Upper lobe of left lung (tissue), 6 donors: ENCODE data around the gene THSD7A. TPM values are rescaled to one million over a fixed set of nuclear protein-coding genes. Genes with fewer than 3 reads are reported as not detected.

ENCODE experiments used
- ATAC-seq, 2 donors: fragments of 200-7000 bp; cut with Tn5 transposase; one replicate each; pipeline ENCODE4 v1.9.1; 2022; ENCODE audit warnings: mild to moderate bottlenecking in 2 of 2, moderate library complexity in 2 of 2; ENCODE audit not compliant: low FRiP score in 2 of 2
- DNase-seq, 2 donors: peaks; one replicate each; pipeline ENCODE4 v3.0.0-alpha.2; 2019 to 2020
- H3K27ac ChIP-seq, 4 donors: fragments of 200-600 bp; sonication (generic); one replicate each; pipeline ENCODE4 v1.5.1; 2016 to 2019
- H3K27me3 ChIP-seq, 4 donors: fragments of 200-600 bp; sonication (generic); one replicate each; pipeline ENCODE4 v1.5.1; 2017 to 2019
- H3K36me3 ChIP-seq, 4 donors: fragments of 200-600 bp; sonication (generic); one replicate each; pipeline ENCODE4 v1.5.1; 2016 to 2019
- H3K4me1 ChIP-seq, 4 donors: fragments of 200-600 bp; sonication (generic); one replicate each; pipeline ENCODE4 v1.5.1; 2018 to 2019
- H3K4me3 ChIP-seq, 4 donors: fragments of 200-600 bp; sonication (generic); one replicate each; pipeline ENCODE4 v1.5.1; 2017 to 2019; ENCODE audit warnings: mild to moderate bottlenecking in 2 of 4, moderate library complexity in 1 of 4
- H3K9me3 ChIP-seq, 4 donors: fragments of 200-600 bp; sonication (generic); one replicate each; pipeline ENCODE4 v1.5.1; 2018 to 2019
- EP300 ChIP-seq, 4 donors: sonication (generic); formaldehyde crosslinking; IDR thresholded peaks; one replicate each; pipeline ENCODE4 v1.5.1; 2017; ENCODE audit warnings: antibody characterized with exemption in 4 of 4, control low read depth in 2 of 4
- POLR2A ChIP-seq, 4 donors: fragments of 450-650 bp; IDR thresholded peaks; one replicate each; pipeline ENCODE4 v1.5.1; 2016 to 2017; ENCODE audit warnings: antibody characterized with exemption in 4 of 4, mild to moderate bottlenecking in 2 of 4
- POLR2AphosphoS5 ChIP-seq, 2 donors: sonication (generic); formaldehyde crosslinking; IDR thresholded peaks; one replicate each; pipeline ENCODE4 v1.5.1; 2017; ENCODE audit warnings: antibody characterized with exemption in 2 of 2
- WGBS, 2 donors: methylation state at CpG; one replicate each; pipeline ENCODE4 v1.1.5; 2017 to 2018; 5-methylcytosine and 5-hydroxymethylcytosine counted together
- total RNA-seq, 6 donors: library from RNA; depleted of rRNA in 4 of 6; stranded (reverse); fragments of >200 nt in 4 of 6; gene quantifications; one replicate each; pipeline versions ENCODE4 v1.1.0 to v1.2.1, GENCODE V29; 2016 to 2021
- TF ChIP-seq, protein P1 (sequence below), 6 experiments: fragments of 450-650 bp in 4 of 6; fragments of 200-600 bp in 2 of 6; sonication (generic) in 2 of 6; IDR thresholded peaks; one replicate each; pipeline ENCODE4 v1.5.1; 2016 to 2019; ENCODE audit warnings: antibody characterized with exemption in 6 of 6
- donor health status: DM: no; HTN: no; CAD: no; lungs with moderate emphysema.
- donor health status: DM: no; HTN: yes; CAD: no; lungs with severe emphysema.

The THSD7A gene
- total RNA-seq, 6 donors from 2014 or later, result 5.1 to 15.7 (median 7.0) TPM

DNA sequence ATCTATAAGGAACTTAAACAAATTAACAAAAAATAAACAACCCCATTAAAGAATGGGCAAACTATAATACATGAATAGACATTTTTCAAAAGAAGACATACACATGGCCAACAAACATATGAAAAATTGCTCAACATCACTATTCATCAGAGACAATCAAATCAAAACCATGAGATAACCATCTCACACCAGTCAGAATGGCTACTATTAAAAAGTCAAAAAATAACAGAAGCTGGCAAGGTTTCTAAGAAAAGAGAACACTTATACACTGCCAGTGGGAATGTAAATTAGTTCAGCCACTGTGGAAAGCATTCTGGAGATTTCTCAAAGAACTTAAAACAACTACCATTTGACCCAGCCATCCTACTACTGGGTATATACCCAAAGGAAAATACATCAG, 280.5 kb downstream of the THSD7A start:
- no peaks in the 10 kb centered on the region for H3K4me1 ChIP-seq
- H3K27me3 ChIP-seq, result no peaks in the 10 kb centered on the region
- H3K27ac ChIP-seq, result no peak overlapping the region
- no peaks in the 10 kb centered on the region for H3K36me3 ChIP-seq
- no peaks in the 10 kb centered on the region for H3K9me3 ChIP-seq
- no peak for TF ChIP-seq POLR2AphosphoS5 (IDR thresholded peaks at IDR 0.05)
- no peak for TF ChIP-seq EP300 (IDR thresholded peaks at IDR 0.05)
- TF ChIP-seq, protein P1, sequence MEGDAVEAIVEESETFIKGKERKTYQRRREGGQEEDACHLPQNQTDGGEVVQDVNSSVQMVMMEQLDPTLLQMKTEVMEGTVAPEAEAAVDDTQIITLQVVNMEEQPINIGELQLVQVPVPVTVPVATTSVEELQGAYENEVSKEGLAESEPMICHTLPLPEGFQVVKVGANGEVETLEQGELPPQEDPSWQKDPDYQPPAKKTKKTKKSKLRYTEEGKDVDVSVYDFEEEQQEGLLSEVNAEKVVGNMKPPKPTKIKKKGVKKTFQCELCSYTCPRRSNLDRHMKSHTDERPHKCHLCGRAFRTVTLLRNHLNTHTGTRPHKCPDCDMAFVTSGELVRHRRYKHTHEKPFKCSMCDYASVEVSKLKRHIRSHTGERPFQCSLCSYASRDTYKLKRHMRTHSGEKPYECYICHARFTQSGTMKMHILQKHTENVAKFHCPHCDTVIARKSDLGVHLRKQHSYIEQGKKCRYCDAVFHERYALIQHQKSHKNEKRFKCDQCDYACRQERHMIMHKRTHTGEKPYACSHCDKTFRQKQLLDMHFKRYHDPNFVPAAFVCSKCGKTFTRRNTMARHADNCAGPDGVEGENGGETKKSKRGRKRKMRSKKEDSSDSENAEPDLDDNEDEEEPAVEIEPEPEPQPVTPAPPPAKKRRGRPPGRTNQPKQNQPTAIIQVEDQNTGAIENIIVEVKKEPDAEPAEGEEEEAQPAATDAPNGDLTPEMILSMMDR (IDR thresholded peaks at IDR 0.05), result no peak
- no peak for TF ChIP-seq POLR2A (IDR thresholded peaks at IDR 0.05)
- ATAC-seq (no peak), DNase-seq (no peak)
- no peak overlapping the region for H3K4me3 ChIP-seq

DNA sequence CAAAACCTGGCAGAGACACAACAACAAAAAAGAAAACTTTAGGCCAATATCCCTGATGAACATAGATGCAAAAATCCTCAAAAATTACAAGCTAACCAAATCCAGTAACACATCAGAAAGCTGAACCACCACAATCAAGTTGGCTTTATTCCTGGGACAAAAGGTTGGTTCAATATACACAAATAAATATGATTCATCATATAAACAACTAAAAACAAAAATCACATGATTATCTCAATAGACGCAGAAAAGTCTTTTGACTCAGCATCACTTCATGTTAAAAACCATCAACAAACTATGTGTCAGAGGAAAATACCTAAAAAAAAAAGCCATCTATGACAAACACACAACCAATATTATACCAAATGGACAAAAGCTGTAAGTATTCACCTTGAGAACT, 283.5 kb downstream of the THSD7A start:
- Histone ChIP-seq H3K9me3 (no peaks in the 10 kb centered on the region), H3K27ac (no peak overlapping the region), H3K36me3 (no peaks in the 10 kb centered on the region), H3K4me3 (no peak overlapping the region), H3K4me1 (no peaks in the 10 kb centered on the region), H3K27me3 (no peaks in the 10 kb centered on the region)
- DNase-seq (no peak), ATAC-seq (no peak)
- WGBS, 2 donors, result 33 to 40% methylated on average over 1 of the region's 1 CpG
- no peak for TF ChIP-seq POLR2A (IDR thresholded peaks at IDR 0.05)
- TF ChIP-seq EP300 (IDR thresholded peaks at IDR 0.05), result no peak
- no peak for TF ChIP-seq POLR2AphosphoS5 (IDR thresholded peaks at IDR 0.05)
- TF ChIP-seq, protein P1 (IDR thresholded peaks at IDR 0.05), result no peak

DNA sequence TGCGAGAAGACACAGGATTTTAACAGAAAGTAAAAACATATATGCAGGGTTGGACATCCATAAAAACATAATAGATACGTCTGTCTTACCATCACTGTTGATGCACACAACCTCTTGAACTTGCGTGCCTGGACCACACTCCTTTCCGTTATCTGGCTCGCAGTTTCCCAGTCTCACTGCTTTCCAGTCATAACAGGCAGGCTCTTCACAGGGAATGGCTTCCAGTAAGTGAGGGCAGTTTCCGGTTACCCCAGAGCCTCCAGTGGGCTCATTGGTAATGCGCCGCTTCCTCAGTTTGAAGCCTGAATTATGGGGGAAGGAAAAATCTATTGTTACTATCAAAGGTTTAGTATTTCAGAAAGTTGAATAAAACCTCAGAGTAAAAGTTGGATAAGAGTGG, 290.7 kb downstream of the THSD7A start:
- TF ChIP-seq POLR2AphosphoS5 (IDR thresholded peaks at IDR 0.05) (no peak), POLR2A (IDR thresholded peaks at IDR 0.05) (no peak), EP300 (IDR thresholded peaks at IDR 0.05) (no peak)
- TF ChIP-seq, protein P1 (IDR thresholded peaks at IDR 0.05), result no peak
- Histone ChIP-seq H3K27ac (no peak overlapping the region), H3K27me3 (no peaks in the 10 kb centered on the region), H3K4me1 (peaks cover 0 to 13% (median 6%) of the 10 kb centered on the region in 4 donors), H3K9me3 (no peaks in the 10 kb centered on the region), H3K36me3 (no peaks in the 10 kb centered on the region), H3K4me3 (no peak overlapping the region)
- WGBS, 2 donors, result 93 to 97% methylated on average over 8 of the region's 8 CpGs
- ATAC-seq (no peak), DNase-seq (no peak)

DNA sequence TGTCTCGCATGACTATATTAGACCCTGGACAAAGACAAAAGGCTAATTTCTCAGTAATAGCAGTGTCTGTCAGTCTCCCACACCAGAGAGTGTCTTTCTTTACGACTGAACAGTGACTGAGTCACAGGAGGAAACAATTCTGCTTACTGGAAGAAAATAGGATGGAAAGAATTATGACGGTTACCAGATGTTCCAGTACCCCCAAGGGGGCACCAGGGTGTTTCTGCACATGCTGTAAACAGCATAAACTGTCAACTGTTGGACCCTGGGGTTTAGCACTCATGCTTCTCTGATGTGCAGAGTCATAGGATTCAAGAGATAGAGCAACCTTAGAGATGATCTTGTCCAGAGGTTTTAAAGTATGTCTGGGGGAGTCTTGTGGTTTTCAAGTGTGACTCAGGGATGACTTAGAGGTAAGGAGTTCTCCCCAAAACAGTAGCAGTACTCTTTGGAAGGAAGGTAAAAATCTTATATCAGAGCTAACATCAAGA, 291.7 kb downstream of the THSD7A start:
- DNase-seq, result no peak
- no peak overlapping the region for H3K27ac ChIP-seq

More for the DNA sequence above, 291.7 kb downstream of the THSD7A start:
- Histone ChIP-seq H3K36me3 (no peaks in the 10 kb centered on the region), H3K27me3 (no peaks in the 10 kb centered on the region), H3K9me3 (no peaks in the 10 kb centered on the region), H3K4me1 (peaks cover 0 to 13% (median 6%) of the 10 kb centered on the region in 4 donors), H3K4me3 (no peak overlapping the region)
- WGBS, 2 donors, result 14 to 38% methylated on average over 3 of the region's 3 CpGs
- ATAC-seq, result peak in 1 of 2 donors; percentile 68
- TF ChIP-seq, protein P1 (IDR thresholded peaks at IDR 0.05), result no peak
- TF ChIP-seq POLR2A (IDR thresholded peaks at IDR 0.05) (no peak), EP300 (IDR thresholded peaks at IDR 0.05) (no peak), POLR2AphosphoS5 (IDR thresholded peaks at IDR 0.05) (no peak)
